Measurements from ENCODE around the gene ZNG1E. TPM values are rescaled to one million over a fixed set of nuclear protein-coding genes. Genes with fewer than 3 reads are reported as not detected.

ZNG1E gene
- total RNA-seq: 35.3 and 44.1 TPM in 2 replicates

GRCh38 chr9:65675589-65676021 lies at the start of gene ZNG1E:
TSS of gene ZNG1E (plus strand) at chr9:65675928. CDS start at chr9:65675977, 49 bp downstream.

GRCh38 chr9:65737096-65737564 lies 61.4 kb downstream of the ZNG1E start, which contains the start of gene FOXD4L4:
TSS of gene FOXD4L4 (plus strand) at chr9:65737146. CDS start at chr9:65737146, 0 bp downstream.

Other genes starting within 250 kb of the ZNG1E start
- gene FOXD4L4, start 61.2 kb downstream of the ZNG1E start, total RNA-seq: 0.09 TPM in 2 replicates

All from endothelial cell of coronary artery (primary cell).